NCI-H2196 (cell line): ENCODE results near the gene NEAT1.
"Not testable (repeated sequence)": the region's sequence is repeated elsewhere in the genome, so short reads cannot be mapped to it uniquely, and the experiment has no call there.

Experiments
- DNase-seq: peaks from one replicate; lab custom pipeline; 2025; ENCODE audit not compliant: unreplicated experiment; lab: John Stamatoyannopoulos, UW

Gene NEAT1

GRCh38 chr11:65448418-65449105, 26.0 kb downstream of the NEAT1 start:
- DNase-seq: no peak

- not testable (repeated sequence) for DNase-seq
Observed at GRCh38 chr11:65451301-65451700, 28.7 kb downstream of the NEAT1 start.

- DNase-seq: not testable (repeated sequence)
Observed at GRCh38 chr11:65452259-65452658, 29.7 kb downstream of the NEAT1 start.

- DNase-seq: no peak
Observed at GRCh38 chr11:65452806-65453490, 30.4 kb downstream of the NEAT1 start.

GRCh38 chr11:65454311-65454695, 31.7 kb downstream of the NEAT1 start:
- DNase-seq: no peak

- peak; percentile 66 for DNase-seq
Observed at GRCh38 chr11:65454696-65455456, 32.3 kb downstream of the NEAT1 start.

GRCh38 chr11:65456418-65456817, 33.8 kb downstream of the NEAT1 start:
- no peak for DNase-seq

- no peak for DNase-seq
Observed at GRCh38 chr11:65459552-65459951, 37.0 kb downstream of the NEAT1 start.

GRCh38 chr11:65465471-65465870, 42.9 kb downstream of the NEAT1 start:
- not testable (repeated sequence) for DNase-seq

- DNase-seq: not testable (repeated sequence)
Observed at GRCh38 chr11:65467306-65467705, 44.7 kb downstream of the NEAT1 start.

GRCh38 chr11:65468874-65469333, 46.3 kb downstream of the NEAT1 start:
- peak; percentile 80 for DNase-seq

- DNase-seq: no peak
Observed at GRCh38 chr11:65470433-65471049, 47.9 kb downstream of the NEAT1 start.

- DNase-seq: no peak
Observed at GRCh38 chr11:65471447-65471891, 48.9 kb downstream of the NEAT1 start.

GRCh38 chr11:65472588-65473277, 50.1 kb downstream of the NEAT1 start:
- DNase-seq: not testable (repeated sequence)

GRCh38 chr11:65473278-65473860, 50.8 kb downstream of the NEAT1 start:
- DNase-seq: no peak

GRCh38 chr11:65474864-65475263, 52.3 kb downstream of the NEAT1 start:
- DNase-seq: no peak

- no peak for DNase-seq
Observed at GRCh38 chr11:65476632-65477148, 54.1 kb downstream of the NEAT1 start.

GRCh38 chr11:65477149-65477965, 54.8 kb downstream of the NEAT1 start:
- DNase-seq: peak; percentile 97
